Endothelial cell of umbilical vein (primary cell): ENCODE results near the gene DYNC1LI1.

ENCODE experiments used
- EZH2 ChIP-seq: IDR thresholded peaks from 2 replicates; pipeline ENCODE4 v1.6.1; 2012; ENCODE audit warnings: borderline replicate concordance, low read depth, mild to moderate bottlenecking, moderate library complexity, low read length, inconsistent platforms; ENCODE audit not compliant: severe bottlenecking
- FOS ChIP-seq: IDR thresholded peaks from 2 replicates; pipeline ENCODE4 v1.6.1; 2011; ENCODE audit warnings: mild to moderate bottlenecking, low read length, moderate library complexity, borderline replicate concordance; ENCODE audit not compliant: insufficient read depth
- GATA2 ChIP-seq: IDR thresholded peaks from 2 replicates; pipeline ENCODE4 v1.7.0; 2011; ENCODE audit warnings: low read depth, mild to moderate bottlenecking, moderate library complexity, mixed read lengths, low read length; ENCODE audit not compliant: insufficient read length, insufficient read depth
- MAX ChIP-seq: IDR thresholded peaks from 2 replicates; pipeline ENCODE4 v1.6.1; 2011; ENCODE audit not compliant: insufficient read depth, insufficient read length
- POLR2A ChIP-seq: IDR thresholded peaks from 2 replicates; pipeline ENCODE4 v1.6.1; 2012; ENCODE audit warnings: low read depth, mild to moderate bottlenecking, control low read depth, low read length
- POLR2AphosphoS5 ChIP-seq: IDR thresholded peaks from 2 replicates; pipeline ENCODE4 v1.6.1; 2012; ENCODE audit warnings: low read depth, mild to moderate bottlenecking, control low read depth, low read length, moderate library complexity; ENCODE audit not compliant: insufficient read depth
- TF ChIP-seq, protein P1 (sequence below), 2 donors: IDR thresholded peaks; 1 replicate in 1 of 2; 2 replicates in 1 of 2; pipeline ENCODE4 v1.5.1; 2011; ENCODE audit warnings: low read length in 2 of 2, mild to moderate bottlenecking in 2 of 2, moderate library complexity in 2 of 2, control low read depth in 1 of 2, inconsistent platforms in 1 of 2, low read depth in 1 of 2; ENCODE audit not compliant: insufficient read depth in 1 of 2; ENCODE audit errors: extremely low read depth in 1 of 2

DNA sequence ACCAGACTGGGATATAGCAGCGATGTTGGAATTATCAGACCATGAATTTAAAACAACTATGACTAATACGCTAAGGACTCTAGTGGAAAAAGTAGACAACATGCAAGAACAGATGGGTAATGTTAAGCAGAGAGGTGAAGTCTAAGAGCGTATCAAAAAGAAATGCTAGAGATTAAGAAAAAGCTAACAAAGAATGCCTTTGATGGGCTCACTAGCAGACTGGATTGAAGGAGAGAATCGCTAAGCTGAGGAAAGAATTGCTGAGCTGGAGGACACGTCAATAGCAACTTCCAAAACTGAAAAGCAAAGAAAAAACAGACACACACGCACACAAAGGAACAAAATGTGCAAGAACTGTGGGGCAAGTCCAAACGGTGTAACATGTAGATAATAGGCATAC, 48.0 kb downstream of the DYNC1LI1 start:
- no peak for TF ChIP-seq POLR2A
- TF ChIP-seq, protein P1, sequence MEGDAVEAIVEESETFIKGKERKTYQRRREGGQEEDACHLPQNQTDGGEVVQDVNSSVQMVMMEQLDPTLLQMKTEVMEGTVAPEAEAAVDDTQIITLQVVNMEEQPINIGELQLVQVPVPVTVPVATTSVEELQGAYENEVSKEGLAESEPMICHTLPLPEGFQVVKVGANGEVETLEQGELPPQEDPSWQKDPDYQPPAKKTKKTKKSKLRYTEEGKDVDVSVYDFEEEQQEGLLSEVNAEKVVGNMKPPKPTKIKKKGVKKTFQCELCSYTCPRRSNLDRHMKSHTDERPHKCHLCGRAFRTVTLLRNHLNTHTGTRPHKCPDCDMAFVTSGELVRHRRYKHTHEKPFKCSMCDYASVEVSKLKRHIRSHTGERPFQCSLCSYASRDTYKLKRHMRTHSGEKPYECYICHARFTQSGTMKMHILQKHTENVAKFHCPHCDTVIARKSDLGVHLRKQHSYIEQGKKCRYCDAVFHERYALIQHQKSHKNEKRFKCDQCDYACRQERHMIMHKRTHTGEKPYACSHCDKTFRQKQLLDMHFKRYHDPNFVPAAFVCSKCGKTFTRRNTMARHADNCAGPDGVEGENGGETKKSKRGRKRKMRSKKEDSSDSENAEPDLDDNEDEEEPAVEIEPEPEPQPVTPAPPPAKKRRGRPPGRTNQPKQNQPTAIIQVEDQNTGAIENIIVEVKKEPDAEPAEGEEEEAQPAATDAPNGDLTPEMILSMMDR (IDR thresholded peaks at IDR 0.05; ENCODE audit: extremely low read depth in 1 of 2, insufficient read depth in 1 of 2, low read depth in 1 of 2, low read length in 2 of 2), result no peak
- TF ChIP-seq POLR2AphosphoS5, result no peak
- TF ChIP-seq MAX, result no peak
- TF ChIP-seq GATA2, result no peak
- no peak for TF ChIP-seq EZH2
- TF ChIP-seq FOS, result no peak
